HG02981 (cell line): ENCODE measurements around the gene ADGRA1.
"Not testable (repeated sequence)": the region's sequence is repeated elsewhere in the genome, so short reads cannot be mapped to it uniquely, and the experiment has no call there.

Experiments
- ATAC-seq: cut with Tn5 transposase; IDR thresholded peaks from one replicate; pipeline ENCODE4 v1.9.1; 2021; ENCODE audit warnings: mild to moderate bottlenecking, moderate library complexity; ENCODE audit not compliant: unreplicated experiment

Gene ADGRA1

GRCh38 chr10:133126431-133127290, 38.9 kb downstream of the ADGRA1 start:
- no peak for ATAC-seq

DNA sequence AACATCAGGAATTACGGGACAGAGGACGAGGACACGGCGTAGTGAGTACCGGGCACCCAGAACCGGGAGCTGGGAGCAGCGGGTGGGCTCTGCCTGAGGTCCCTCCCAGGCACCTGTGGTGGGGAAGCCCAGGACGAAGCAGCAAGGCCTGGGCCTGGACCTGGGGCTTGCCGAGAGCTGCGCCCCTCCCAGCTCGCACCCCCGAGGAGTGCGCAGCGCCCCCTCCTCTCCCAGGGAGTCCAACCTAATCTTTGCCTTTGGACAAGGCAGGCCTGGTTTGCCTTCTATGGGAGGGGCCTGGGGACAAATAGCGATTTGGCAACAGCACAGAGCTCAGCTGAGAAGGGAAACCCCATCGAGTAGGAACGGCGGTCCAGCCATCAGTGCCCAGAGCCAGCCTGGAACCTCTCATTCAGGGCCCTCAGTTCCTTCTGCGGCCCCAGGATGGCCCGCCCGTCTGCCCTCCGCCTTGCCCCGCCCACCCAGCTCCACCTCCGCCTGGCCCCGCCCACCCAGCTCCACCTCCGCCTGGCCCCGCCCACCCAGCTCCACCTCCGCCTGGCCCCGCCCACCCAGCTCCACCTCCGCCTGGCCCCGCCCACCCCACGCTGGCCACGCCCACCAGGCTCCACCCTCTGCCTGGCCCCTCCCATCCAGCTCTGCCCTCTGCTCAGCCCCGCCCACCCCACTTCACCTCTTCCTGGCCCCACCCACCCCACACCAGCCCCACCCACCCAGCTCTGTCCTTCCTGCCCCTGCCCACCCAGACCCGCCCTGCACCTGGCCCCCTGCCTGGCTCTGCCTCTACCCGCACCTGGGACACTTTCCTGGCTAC, 39.8 kb downstream of the ADGRA1 start:
- ATAC-seq: no peak

DNA sequence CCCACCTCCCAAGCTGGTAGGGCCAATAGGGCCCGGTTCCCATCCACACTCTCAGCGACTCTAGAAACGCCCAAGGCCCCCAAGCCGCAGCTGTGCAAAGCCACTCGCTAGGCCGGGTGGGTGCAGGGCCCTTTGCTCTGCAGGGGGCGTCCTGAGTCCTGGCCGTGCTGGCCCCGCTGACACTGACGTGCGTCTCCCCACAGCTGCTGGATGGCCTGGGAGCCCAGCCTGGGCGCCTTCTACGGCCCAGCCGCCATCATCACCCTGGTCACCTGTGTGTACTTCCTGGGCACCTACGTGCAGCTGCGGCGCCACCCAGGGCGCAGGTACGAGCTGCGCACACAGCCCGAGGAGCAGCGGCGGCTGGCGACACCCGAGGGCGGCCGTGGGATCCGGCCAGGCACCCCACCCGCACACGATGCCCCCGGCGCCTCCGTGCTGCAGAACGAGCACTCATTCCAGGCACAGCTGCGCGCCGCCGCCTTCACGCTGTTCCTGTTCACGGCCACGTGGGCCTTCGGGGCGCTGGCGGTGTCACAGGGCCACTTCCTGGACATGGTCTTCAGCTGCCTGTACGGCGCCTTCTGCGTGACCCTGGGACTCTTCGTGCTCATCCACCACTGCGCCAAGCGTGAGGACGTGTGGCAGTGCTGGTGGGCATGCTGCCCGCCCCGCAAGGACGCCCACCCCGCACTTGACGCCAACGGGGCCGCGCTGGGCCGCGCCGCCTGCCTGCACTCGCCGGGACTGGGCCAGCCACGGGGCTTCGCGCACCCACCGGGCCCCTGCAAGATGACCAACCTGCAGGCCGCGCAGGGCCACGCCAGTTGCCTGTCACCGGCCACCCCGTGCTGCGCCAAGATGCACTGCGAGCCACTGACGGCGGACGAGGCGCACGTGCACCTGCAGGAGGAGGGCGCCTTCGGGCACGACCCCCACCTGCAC, 40.7 kb downstream of the ADGRA1 start:
- ATAC-seq: no peak

GRCh38 chr10:133129071-133129858, 41.5 kb downstream of the ADGRA1 start:
- ATAC-seq: no peak

DNA sequence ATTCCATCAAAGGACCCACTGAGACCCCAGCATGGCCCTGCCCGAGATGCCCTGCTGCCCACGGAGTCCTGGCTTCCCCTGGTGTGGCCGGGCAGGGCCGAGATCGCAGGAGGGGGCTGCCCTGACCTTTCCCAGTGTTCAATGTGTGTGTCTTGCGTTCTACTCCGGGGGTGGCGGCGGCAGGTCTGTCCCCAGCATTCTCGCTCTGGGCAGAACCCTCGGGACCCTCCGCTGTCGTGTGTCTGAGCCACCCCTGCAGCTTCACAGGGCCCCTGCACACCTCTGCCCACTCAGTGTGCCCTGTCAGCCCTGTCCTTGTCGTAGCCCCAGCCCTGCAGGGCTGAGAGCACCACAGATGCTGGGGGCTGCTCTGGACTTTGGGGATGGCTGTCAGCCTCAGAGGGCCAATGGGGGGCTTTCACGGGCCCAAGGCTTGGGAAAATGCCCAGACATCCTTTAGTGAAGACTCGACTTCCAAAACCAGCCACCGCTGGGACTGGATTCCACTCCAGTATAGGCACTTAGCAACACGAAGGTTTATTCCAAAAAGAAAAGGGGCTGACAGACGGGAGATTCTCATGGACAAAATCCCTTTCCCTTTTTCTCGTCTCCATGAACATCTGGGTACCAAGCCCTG, 42.3 kb downstream of the ADGRA1 start:
- ATAC-seq: no peak

DNA sequence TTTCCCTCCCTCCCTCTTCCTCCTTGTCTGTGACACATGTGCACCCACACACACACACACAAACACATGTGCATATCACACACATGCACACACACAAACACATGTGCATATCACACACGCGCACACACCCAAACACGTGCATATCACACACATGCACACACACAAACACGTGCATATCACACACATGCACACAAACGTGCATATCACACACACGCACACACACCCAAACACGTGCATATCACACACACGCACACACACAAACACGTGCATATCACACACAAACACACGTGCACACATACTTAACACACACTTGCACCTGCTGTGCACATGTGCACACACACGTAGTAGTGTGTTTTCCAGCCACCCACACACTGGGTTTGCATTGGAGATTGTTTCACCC, 42.9 kb downstream of the ADGRA1 start:
- ATAC-seq: no peak

DNA sequence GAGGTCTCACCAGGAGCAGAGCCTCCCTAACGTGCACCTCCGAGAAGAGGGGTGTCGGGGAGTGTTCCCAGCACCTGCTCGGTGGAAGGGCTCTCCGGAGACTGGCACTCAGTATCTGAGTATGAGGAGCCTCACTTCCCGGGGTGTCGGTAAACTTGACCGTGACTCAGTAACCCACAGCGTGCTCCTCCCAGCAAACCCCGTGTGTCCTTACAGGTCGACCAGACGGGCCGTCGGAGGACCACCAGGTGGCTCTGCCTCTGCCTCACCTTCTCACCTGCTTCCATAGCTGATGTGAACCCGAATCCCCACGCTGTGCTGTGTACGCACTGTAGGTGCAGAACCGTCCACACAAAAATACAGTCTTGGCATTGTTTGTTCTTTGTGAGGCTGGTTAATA, 43.3 kb downstream of the ADGRA1 start:
- no peak for ATAC-seq

DNA sequence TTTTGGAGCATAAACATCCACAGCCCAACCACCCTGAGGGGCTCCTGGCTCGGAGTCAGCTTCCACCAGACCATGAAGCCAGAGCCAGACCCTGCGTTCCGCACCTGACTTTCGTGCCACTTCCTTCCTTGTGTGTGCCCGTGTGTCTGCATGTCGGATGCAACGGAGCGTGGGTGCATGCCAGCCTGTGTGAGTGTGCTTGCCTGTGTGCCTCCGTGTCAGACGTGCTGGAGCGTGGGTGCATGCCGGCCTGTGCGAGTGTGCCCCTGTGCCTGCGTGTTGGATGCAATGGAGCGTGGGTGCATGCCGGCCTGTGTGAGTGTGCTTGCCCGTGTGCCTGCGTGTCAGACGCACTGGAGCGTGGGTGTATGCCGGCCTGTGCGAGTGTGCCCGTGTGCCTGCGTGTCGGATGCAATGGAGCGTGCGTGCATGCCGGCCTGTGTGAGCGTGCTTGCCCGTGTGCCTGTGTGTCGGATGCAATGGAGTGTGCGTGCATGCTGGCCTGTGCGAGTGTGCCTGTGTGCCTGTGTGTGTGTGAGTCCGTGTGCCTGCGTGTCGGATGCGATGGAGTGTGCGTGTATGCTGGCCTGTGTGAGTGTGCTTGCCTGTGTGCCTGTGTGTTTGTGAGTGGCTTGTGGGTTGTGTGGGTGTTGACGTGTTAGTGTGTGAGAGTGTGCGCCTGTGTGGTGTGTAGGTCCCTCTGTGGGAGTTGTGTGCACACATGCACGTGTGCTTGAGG, 44.2 kb downstream of the ADGRA1 start:
- ATAC-seq: no peak

- no peak for ATAC-seq
Observed at GRCh38 chr10:133132473-133133291, 45.0 kb downstream of the ADGRA1 start.

GRCh38 chr10:133133471-133134231, 45.9 kb downstream of the ADGRA1 start:
- no peak for ATAC-seq

DNA sequence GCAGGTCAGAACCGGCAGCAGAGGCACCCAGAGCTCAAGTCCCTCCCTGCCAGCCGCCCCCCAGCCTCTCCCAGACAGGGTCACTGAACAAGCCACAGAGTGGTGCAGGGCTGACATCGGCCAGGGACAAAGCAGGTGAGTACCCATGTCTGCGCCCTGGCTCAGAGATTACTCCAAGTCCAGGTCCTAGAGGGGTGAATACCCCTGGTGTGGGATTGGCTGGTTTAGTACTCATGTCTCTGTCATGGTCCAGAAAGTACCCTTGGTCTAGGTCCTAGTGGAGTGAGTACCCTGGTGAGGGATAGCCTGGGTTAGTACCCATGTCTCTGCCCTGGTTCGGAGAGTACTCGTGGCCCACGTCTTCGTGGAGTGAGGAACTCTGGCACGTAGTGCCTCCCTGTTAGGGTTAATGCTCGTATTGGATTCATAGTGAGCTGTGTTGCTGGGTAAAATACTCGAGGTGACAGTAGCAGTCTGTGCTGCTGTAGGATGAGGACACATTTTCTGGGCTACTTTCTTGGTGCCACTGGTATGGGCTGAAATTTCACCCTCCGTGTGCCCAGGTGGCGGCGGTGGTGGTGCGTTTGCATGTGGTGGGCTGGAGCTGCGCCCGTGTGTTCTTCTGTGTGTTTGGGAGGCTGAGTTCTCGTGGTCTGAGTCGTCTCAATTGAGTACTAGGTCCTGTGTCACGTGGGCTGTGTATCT, 46.8 kb downstream of the ADGRA1 start:
- ATAC-seq: no peak

- ATAC-seq: no peak
Observed at GRCh38 chr10:133135116-133135465, 47.4 kb downstream of the ADGRA1 start.

GRCh38 chr10:133137486-133138145, 49.9 kb downstream of the ADGRA1 start:
- ATAC-seq: not testable (repeated sequence)

GRCh38 chr10:133139551-133140065, 51.9 kb downstream of the ADGRA1 start:
- ATAC-seq: no peak

DNA sequence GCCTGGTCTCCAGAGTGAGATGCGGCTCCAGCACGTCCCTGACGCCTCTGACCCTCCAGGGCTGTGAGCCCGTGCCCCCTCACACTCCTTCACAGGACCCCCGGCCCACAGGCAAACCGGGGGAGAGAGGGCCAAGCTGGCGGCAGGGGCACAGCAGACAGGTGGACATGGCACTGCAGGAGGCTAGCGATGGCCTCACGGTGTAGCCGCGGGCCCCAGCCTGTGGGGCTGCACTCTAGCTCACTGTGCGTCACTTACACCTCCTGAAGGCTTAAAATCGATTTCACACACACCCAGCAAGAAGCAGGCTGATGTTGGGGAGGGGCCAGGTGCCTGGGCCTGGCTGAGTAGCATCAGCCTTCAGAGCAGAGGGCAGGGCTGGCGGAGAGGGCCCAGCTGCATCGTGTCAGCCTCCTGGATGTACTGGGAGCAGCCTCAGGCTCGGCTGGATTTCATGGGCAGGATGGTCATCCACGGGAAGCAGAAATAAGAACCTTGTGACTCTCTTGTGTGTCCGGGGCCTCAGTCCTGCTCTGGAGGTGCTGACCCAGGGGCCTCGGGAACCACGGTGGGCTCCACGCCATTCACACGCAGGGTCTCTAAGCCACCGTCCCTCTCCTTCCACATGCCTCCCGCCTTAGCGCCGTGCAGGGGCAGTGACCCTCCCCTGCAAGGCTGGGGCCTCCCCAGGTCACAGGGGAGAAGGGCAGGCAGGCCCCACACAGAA, 52.9 kb downstream of the ADGRA1 start:
- ATAC-seq: no peak
